Choroid plexus epithelial cell (primary cell): ENCODE measurements around the gene IRGQ.
"Not testable (repeated sequence)": the region's sequence is repeated elsewhere in the genome, so short reads cannot be mapped to it uniquely, and the experiment has no call there.

ENCODE experiments used
- DNase-seq: peaks from one replicate; pipeline ENCODE4 v3.0.0-alpha.2; 2010; ENCODE audit warnings: low read depth
- H3K4me3 ChIP-seq: 2 replicates; pipeline ENCODE4 v1.5.1; 2011; ENCODE audit warnings: low read depth, mild to moderate bottlenecking, control low read depth, low read length, moderate library complexity
- TF ChIP-seq, protein P1 (sequence below): conservative IDR thresholded peaks from 2 replicates; pipeline ENCODE4 v1.5.1; 2011; ENCODE audit warnings: low read depth, mild to moderate bottlenecking, control low read depth, inconsistent platforms, low read length, moderate library complexity

Gene IRGQ

DNA sequence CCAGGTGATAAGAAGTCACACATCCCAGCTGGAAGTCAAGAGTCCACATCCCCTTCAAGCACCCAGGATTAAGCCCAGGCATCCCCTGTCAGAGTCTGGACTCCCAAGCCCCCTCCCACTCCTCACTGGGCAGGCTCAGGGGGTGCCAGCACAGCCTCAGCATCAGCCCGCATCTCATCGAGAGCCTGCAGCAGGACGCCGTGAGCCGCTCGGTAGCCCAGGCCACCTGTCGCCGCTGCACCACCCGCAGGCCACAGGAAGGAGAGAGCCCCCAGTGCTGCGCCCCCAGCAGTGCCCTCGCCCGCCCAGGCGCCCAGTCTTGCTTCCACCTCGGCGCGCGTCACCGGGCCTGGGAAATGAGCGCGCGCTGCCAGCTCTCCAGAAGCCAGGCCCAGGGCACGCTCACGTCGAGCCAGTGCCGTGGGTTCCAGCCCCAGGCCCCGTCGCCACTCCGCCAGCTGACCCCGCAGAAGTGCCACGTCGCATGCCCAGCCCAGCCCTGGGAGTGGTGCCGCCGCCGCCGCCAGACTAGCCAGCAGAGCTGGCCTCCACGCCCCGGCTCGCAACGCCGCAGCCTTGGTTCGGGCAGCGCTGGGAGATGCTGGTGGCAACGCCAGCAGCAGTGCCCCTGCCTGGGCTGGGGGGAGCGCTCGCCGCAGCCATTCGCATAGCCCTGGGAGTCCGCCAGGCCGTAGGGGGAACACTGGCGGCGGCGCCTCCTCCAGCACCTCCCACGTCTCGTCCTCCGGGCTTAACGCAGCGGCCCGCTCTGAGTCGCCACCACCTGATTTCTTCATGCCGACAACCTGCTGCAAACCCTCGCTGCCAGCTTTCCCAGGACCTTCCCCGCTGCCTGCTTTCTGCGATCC lies 3.8 kb downstream of the IRGQ start:
- DNase-seq: no peak
- H3K4me3 ChIP-seq: no peak overlapping the region
- TF ChIP-seq, protein P1, sequence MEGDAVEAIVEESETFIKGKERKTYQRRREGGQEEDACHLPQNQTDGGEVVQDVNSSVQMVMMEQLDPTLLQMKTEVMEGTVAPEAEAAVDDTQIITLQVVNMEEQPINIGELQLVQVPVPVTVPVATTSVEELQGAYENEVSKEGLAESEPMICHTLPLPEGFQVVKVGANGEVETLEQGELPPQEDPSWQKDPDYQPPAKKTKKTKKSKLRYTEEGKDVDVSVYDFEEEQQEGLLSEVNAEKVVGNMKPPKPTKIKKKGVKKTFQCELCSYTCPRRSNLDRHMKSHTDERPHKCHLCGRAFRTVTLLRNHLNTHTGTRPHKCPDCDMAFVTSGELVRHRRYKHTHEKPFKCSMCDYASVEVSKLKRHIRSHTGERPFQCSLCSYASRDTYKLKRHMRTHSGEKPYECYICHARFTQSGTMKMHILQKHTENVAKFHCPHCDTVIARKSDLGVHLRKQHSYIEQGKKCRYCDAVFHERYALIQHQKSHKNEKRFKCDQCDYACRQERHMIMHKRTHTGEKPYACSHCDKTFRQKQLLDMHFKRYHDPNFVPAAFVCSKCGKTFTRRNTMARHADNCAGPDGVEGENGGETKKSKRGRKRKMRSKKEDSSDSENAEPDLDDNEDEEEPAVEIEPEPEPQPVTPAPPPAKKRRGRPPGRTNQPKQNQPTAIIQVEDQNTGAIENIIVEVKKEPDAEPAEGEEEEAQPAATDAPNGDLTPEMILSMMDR: no peak

DNA sequence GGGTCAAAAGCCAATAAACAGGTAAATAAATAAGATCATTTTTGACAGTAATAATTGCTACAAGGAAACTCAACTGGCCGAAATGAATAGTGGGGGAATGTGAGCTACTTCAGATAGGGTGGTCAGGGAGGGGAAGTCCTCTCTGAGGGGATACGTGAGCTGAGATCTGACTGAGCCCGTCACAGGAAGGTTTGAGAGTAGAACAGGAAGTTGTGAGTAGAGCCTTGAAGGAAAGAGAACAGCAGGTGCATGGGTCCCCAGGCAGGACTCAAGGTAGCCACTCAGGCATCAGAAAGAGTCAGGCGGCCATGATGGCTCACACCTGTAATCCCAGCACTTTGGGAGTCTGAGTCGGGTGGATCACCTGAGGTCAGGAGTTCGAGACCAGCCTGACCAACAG lies 6.3 kb downstream of the IRGQ start:
- no peak for DNase-seq
- TF ChIP-seq, protein P1: no peak
- no peak overlapping the region for H3K4me3 ChIP-seq

DNA sequence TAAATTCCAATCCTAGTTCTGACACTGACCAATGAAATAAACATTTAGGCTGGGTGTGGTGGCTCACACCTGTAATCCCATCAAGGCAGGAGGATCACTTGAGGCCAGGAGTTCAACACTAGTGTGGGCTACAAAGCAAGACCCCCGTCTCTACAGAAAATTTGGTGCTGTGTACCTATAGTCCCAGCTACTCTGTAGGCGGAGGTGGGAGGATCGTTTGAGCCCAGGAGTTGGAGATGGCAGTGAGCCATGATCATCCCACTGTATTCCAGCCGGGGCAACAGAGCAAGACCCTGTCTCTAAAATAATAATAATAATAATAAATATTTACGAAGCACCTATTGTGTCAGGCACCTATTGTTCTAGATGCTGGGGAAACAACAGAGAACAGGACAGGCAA lies 6.7 kb downstream of the IRGQ start:
- TF ChIP-seq, protein P1: no peak

GRCh38 chr19:43587029-43587428 lies 8.9 kb downstream of the IRGQ start:
- H3K4me3 ChIP-seq, DNase-seq: not testable (repeated sequence)

More for the DNA sequence above, 6.7 kb downstream of the IRGQ start:
- H3K4me3 ChIP-seq: no peak overlapping the region
- DNase-seq: no peak

GRCh38 chr19:43586346-43586745 lies 9.6 kb downstream of the IRGQ start:
- TF ChIP-seq, protein P1: no peak
- no peak for DNase-seq
- H3K4me3 ChIP-seq: no peak overlapping the region

- H3K4me3 ChIP-seq: no peak overlapping the region
- no peak for DNase-seq
- TF ChIP-seq, protein P1: no peak
Observed at GRCh38 chr19:43584484-43584883, 11.4 kb downstream of the IRGQ start.

GRCh38 chr19:43582495-43582894 lies 13.4 kb downstream of the IRGQ start:
- no peak for DNase-seq

More at GRCh38 chr19:43582495-43582894, 13.4 kb downstream of the IRGQ start:
- H3K4me3 ChIP-seq: no peak overlapping the region
- TF ChIP-seq, protein P1: no peak
